HepG2 (cell line): ENCODE measurements around the gene GYS1. TPM values are rescaled to one million over a fixed set of nuclear protein-coding genes. Genes with fewer than 3 reads are reported as not detected.

Experiments
- CBFB ChIP-seq: sonication (generic); formaldehyde crosslinking; IDR thresholded peaks from 2 replicates; pipeline ENCODE4 v1.4.0; 2020; ENCODE audit warnings: missing genetic modification reagents
- FOXA1 ChIP-seq, 2 experiments: fragments of 450-650 bp in 1 of 2; sonication (generic) in 1 of 2; formaldehyde crosslinking in 1 of 2; IDR thresholded peaks; 2 replicates each; pipeline versions ENCODE4 v1.4.0 to v1.6.1; 2016 to 2020; ENCODE audit warnings: missing genetic modification reagents in 1 of 2
- HIVEP1 ChIP-seq: sonication (generic); formaldehyde crosslinking; IDR thresholded peaks from 2 replicates; pipeline ENCODE4 v1.4.0; 2020; ENCODE audit warnings: mild to moderate bottlenecking, missing genetic modification reagents
- KAT8 ChIP-seq: IDR thresholded peaks from 2 replicates; pipeline ENCODE4 v1.6.1; 2016; ENCODE audit warnings: missing genetic modification reagents, missing compliant biosample characterization
- KDM1A ChIP-seq: IDR thresholded peaks from 2 replicates; pipeline ENCODE4 v1.6.1; 2016; ENCODE audit warnings: missing compliant biosample characterization
- KDM5A ChIP-seq: fragments of 200-600 bp; sonication (generic); IDR thresholded peaks from 2 replicates; pipeline ENCODE4 v1.7.0; 2018; ENCODE audit warnings: antibody characterized with exemption, mild to moderate bottlenecking, low read length, borderline replicate concordance
- MTF2 ChIP-seq: sonication (generic); formaldehyde crosslinking; IDR thresholded peaks from 2 replicates; pipeline ENCODE4 v1.5.0; 2020; ENCODE audit warnings: missing genetic modification reagents, borderline replicate concordance
- NCOA5 ChIP-seq: sonication (generic); formaldehyde crosslinking; IDR thresholded peaks from 2 replicates; pipeline ENCODE4 v1.4.0; 2020; ENCODE audit warnings: missing genetic modification reagents
- NFIB ChIP-seq: sonication (generic); formaldehyde crosslinking; IDR thresholded peaks from 2 replicates; pipeline ENCODE4 v1.9.0; 2021; ENCODE audit warnings: missing genetic modification reagents, mild to moderate bottlenecking, borderline replicate concordance
- NFIC ChIP-seq: IDR thresholded peaks from 2 replicates; pipeline ENCODE4 v1.6.1; 2012; ENCODE audit warnings: mild to moderate bottlenecking, low read length, inconsistent platforms
- POGZ ChIP-seq: sonication (generic); formaldehyde crosslinking; IDR thresholded peaks from 2 replicates; pipeline ENCODE4 v1.4.0; 2020; ENCODE audit warnings: mild to moderate bottlenecking, missing genetic modification reagents
- SAFB2 ChIP-seq: sonication (generic); formaldehyde crosslinking; IDR thresholded peaks from 2 replicates; pipeline ENCODE4 v1.5.1; 2020; ENCODE audit warnings: missing genetic modification reagents, low read depth, mild to moderate bottlenecking, borderline replicate concordance
- SRY ChIP-seq: sonication (generic); formaldehyde crosslinking; IDR thresholded peaks from 2 replicates; pipeline ENCODE4 v1.8.0; 2022; ENCODE audit warnings: mild to moderate bottlenecking, missing genetic modification reagents
- ZNF337 ChIP-seq: sonication (generic); formaldehyde crosslinking; IDR thresholded peaks from 2 replicates; pipeline ENCODE4 v1.5.1; 2020; ENCODE audit warnings: missing genetic modification reagents, low read depth, mild to moderate bottlenecking, borderline replicate concordance
- ZNF33B ChIP-seq: sonication (generic); formaldehyde crosslinking; IDR thresholded peaks from 2 replicates; pipeline ENCODE4 v1.5.1; 2020; ENCODE audit warnings: mild to moderate bottlenecking, missing genetic modification reagents
- ZNF569 ChIP-seq: sonication (generic); formaldehyde crosslinking; IDR thresholded peaks from 2 replicates; pipeline ENCODE4 v1.5.0; 2020; ENCODE audit warnings: mild to moderate bottlenecking, missing genetic modification reagents, moderate library complexity, borderline replicate concordance
- ZNF737 ChIP-seq: sonication (generic); formaldehyde crosslinking; IDR thresholded peaks from 2 replicates; pipeline ENCODE4 v1.5.0; 2020; ENCODE audit warnings: missing genetic modification reagents, mild to moderate bottlenecking, borderline replicate concordance
- polyA plus RNA-seq, 8 experiments: library from polyadenylated mRNA; depleted of rRNA in 3 of 8; stranded (reverse) in 7 of 8; unstranded in 1 of 8; fragments of >200 nt; fragmentation: Illumina TruSeq in 4 of 8; extraction: Trizol in 4 of 8; gene quantifications; 2 replicates each; pipeline versions ENCODE4 v1.2.1 to v1.2.3, GENCODE V29; 2011 to 2016; ENCODE audit warnings: low read depth in 4 of 8, missing spikeins in 1 of 8, mixed read lengths in 1 of 8; ENCODE audit not compliant: insufficient read depth in 1 of 8
- total RNA-seq, 5 experiments: library from RNA; depleted of rRNA; stranded (reverse); fragments of >200 nt; fragmentation: Illumina TruSeq; extraction: Trizol; gene quantifications; 2 replicates each; pipeline ENCODE4 v1.2.3, GENCODE V29; 2016; ENCODE audit warnings: low read depth in 1 of 5
- TF ChIP-seq, protein P1 (sequence below): sonication (generic); formaldehyde crosslinking; IDR thresholded peaks from 2 replicates; pipeline ENCODE4 v1.4.0; 2020; ENCODE audit warnings: mild to moderate bottlenecking, missing genetic modification reagents
- TF ChIP-seq, protein P2 (sequence below): sonication (generic); formaldehyde crosslinking; IDR thresholded peaks from 2 replicates; pipeline ENCODE4 v1.8.1; 2023; ENCODE audit warnings: missing genetic modification reagents, mild to moderate bottlenecking, borderline replicate concordance
- TF ChIP-seq, protein P3 (sequence below): sonication (generic); formaldehyde crosslinking; IDR thresholded peaks from 2 replicates; pipeline ENCODE4 v1.5.1; 2020; ENCODE audit warnings: missing genetic modification reagents, mild to moderate bottlenecking, borderline replicate concordance
- TF ChIP-seq, protein P4 (sequence below): sonication (generic); formaldehyde crosslinking; IDR thresholded peaks from 2 replicates; pipeline ENCODE4 v1.8.1; 2023; ENCODE audit warnings: mild to moderate bottlenecking, missing genetic modification reagents
- TF ChIP-seq, protein P5 (sequence below): sonication (generic); formaldehyde crosslinking; IDR thresholded peaks from 2 replicates; pipeline ENCODE4 v1.8.0; 2023; ENCODE audit warnings: mild to moderate bottlenecking, missing genetic modification reagents

GYS1 gene
- total and polyA plus RNA-seq, 2 of the 13 experiments (the other 11 are each of a cell fraction or from before 2014, with no cell fraction given): 18.4 to 42.1 TPM

DNA sequence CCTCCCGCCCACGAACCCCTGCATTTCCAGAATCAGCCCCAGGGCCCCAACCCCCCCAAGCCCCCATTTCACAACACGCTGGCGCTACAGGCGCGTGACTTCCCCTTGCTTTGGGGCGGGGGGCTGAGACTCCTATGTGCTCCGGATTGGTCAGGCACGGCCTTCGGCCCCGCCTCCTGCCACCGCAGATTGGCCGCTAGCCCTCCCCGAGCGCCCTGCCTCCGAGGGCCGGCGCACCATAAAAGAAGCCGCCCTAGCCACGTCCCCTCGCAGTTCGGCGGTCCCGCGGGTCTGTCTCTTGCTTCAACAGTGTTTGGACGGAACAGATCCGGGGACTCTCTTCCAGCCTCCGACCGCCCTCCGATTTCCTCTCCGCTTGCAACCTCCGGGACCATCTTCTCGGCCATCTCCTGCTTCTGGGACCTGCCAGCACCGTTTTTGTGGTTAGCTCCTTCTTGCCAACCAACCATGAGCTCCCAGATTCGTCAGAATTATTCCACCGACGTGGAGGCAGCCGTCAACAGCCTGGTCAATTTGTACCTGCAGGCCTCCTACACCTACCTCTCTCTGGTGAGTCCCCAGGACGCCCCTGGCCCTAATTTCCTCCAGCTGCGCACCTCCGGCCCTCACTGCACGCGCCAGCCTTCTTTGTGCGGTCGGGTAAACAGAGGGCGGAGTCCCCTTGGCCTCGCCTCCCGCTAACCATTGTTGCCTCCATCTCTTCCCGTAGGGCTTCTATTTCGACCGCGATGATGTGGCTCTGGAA is 27.9 kb downstream of the GYS1 start, which contains the start of gene FTL (continued):
- TF ChIP-seq KAT8: peak; percentile 76
- no peak for TF ChIP-seq KDM5A
- TF ChIP-seq, protein P1, sequence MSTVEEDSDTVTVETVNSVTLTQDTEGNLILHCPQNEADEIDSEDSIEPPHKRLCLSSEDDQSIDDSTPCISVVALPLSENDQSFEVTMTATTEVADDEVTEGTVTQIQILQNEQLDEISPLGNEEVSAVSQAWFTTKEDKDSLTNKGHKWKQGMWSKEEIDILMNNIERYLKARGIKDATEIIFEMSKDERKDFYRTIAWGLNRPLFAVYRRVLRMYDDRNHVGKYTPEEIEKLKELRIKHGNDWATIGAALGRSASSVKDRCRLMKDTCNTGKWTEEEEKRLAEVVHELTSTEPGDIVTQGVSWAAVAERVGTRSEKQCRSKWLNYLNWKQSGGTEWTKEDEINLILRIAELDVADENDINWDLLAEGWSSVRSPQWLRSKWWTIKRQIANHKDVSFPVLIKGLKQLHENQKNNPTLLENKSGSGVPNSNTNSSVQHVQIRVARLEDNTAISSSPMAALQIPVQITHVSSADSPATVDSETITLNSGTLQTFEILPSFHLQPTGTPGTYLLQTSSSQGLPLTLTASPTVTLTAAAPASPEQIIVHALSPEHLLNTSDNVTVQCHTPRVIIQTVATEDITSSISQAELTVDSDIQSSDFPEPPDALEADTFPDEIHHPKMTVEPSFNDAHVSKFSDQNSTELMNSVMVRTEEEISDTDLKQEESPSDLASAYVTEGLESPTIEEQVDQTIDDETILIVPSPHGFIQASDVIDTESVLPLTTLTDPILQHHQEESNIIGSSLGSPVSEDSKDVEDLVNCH: 0 out of 2 replicates have a peak, but pooled peaks have one; percentile 34
- peak; percentile 87 for TF ChIP-seq CBFB (CRISPR knock-in tag)
- TF ChIP-seq, protein P2, sequence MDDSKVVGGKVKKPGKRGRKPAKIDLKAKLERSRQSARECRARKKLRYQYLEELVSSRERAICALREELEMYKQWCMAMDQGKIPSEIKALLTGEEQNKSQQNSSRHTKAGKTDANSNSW (CRISPR knock-in tag): 0 out of 2 replicates have a peak, but pooled peaks have one; percentile 27
- TF ChIP-seq HIVEP1 (CRISPR knock-in tag): no peak
- TF ChIP-seq NFIB (CRISPR knock-in tag): 0 out of 2 replicates have a peak, but pooled peaks have one; percentile 64
- TF ChIP-seq ZNF569: no peak
- peak; percentile 93 for TF ChIP-seq ZNF337 (CRISPR knock-in tag)
- TF ChIP-seq, protein P3, sequence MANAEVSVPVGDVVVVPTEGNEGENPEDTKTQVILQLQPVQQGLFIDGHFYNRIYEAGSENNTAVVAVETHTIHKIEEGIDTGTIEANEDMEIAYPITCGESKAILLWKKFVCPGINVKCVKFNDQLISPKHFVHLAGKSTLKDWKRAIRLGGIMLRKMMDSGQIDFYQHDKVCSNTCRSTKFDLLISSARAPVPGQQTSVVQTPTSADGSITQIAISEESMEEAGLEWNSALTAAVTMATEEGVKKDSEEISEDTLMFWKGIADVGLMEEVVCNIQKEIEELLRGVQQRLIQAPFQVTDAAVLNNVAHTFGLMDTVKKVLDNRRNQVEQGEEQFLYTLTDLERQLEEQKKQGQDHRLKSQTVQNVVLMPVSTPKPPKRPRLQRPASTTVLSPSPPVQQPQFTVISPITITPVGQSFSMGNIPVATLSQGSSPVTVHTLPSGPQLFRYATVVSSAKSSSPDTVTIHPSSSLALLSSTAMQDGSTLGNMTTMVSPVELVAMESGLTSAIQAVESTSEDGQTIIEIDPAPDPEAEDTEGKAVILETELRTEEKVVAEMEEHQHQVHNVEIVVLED: peak; percentile 68; the same call in 1 of the 2 replicates
- TF ChIP-seq, protein P4, sequence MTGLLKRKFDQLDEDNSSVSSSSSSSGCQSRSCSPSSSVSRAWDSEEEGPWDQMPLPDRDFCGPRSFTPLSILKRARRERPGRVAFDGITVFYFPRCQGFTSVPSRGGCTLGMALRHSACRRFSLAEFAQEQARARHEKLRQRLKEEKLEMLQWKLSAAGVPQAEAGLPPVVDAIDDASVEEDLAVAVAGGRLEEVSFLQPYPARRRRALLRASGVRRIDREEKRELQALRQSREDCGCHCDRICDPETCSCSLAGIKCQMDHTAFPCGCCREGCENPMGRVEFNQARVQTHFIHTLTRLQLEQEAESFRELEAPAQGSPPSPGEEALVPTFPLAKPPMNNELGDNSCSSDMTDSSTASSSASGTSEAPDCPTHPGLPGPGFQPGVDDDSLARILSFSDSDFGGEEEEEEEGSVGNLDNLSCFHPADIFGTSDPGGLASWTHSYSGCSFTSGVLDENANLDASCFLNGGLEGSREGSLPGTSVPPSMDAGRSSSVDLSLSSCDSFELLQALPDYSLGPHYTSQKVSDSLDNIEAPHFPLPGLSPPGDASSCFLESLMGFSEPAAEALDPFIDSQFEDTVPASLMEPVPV (CRISPR knock-in tag): peak; percentile 73
- TF ChIP-seq ZNF737: peak; percentile 93; the same call in 1 of the 2 replicates
- no peak for TF ChIP-seq KDM1A
- no peak for TF ChIP-seq FOXA1 (IDR thresholded peaks at IDR 0.05)
- TF ChIP-seq FOXA1 (CRISPR knock-in tag; IDR thresholded peaks at IDR 0.05): peak; percentile 20; the same call in 1 of the 2 replicates
- TF ChIP-seq, protein P5, sequence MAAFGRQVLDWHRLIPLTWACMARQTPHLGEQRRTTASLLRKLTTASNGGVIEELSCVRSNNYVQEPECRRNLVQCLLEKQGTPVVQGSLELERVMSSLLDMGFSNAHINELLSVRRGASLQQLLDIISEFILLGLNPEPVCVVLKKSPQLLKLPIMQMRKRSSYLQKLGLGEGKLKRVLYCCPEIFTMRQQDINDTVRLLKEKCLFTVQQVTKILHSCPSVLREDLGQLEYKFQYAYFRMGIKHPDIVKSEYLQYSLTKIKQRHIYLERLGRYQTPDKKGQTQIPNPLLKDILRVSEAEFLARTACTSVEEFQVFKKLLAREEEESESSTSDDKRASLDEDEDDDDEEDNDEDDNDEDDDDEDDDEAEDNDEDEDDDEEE (CRISPR knock-in tag): 0 out of 2 replicates have a peak, but pooled peaks have one; percentile 46
- no peak; the same call in 1 of the 2 replicates for TF ChIP-seq SAFB2 (CRISPR knock-in tag)
- peak; percentile 54; the same call in 1 of the 2 replicates for TF ChIP-seq NFIC
- no peak for TF ChIP-seq MTF2 (CRISPR knock-in tag)
- no peak for TF ChIP-seq POGZ
- peak; percentile 94 for TF ChIP-seq SRY
- TF ChIP-seq NCOA5 (CRISPR knock-in tag): peak; percentile 93
- peak; percentile 78; the same call in 1 of the 2 replicates for TF ChIP-seq ZNF33B (CRISPR knock-in tag)
